Fibroblast of gingiva (primary cell): Measurements from ENCODE around the gene FOXL1.

ENCODE experiments used
- DNase-seq: peaks from one replicate; pipeline ENCODE4 v3.0.0-alpha.2; 2011; ENCODE audit warnings: low read depth

The FOXL1 gene

GRCh38 chr16:86578061-86578599, at the start of gene FOXL1:
Gene FOXL1 (plus strand): TSS chr16:86578549. CDS start chr16:86578724, 175 bp downstream.
- peak; percentile 56 for DNase-seq

GRCh38 chr16:86529160-86529559, 49.2 kb upstream of the FOXL1 start:
- peak; percentile 36 for DNase-seq

GRCh38 chr16:86530251-86531190, 47.8 kb upstream of the FOXL1 start:
- no peak for DNase-seq

- peak; percentile 58 for DNase-seq
These were observed 47.2 kb upstream of the FOXL1 start for GRCh38 chr16:86531191-86531545.

GRCh38 chr16:86531641-86532525, 46.5 kb upstream of the FOXL1 start:
- no peak for DNase-seq

GRCh38 chr16:86532526-86532815, 45.9 kb upstream of the FOXL1 start:
- DNase-seq, result no peak

- no peak for DNase-seq
These were observed 45.3 kb upstream of the FOXL1 start for GRCh38 chr16:86533076-86533475.

GRCh38 chr16:86533767-86534351, 44.5 kb upstream of the FOXL1 start:
- no peak for DNase-seq

- DNase-seq, result no peak
These were observed 43.4 kb upstream of the FOXL1 start for GRCh38 chr16:86534779-86535615.

- no peak for DNase-seq
These were observed 41.7 kb upstream of the FOXL1 start for GRCh38 chr16:86536621-86537020.

- DNase-seq, result no peak
These were observed 40.9 kb upstream of the FOXL1 start for GRCh38 chr16:86537486-86537885.

- no peak for DNase-seq
These were observed 40.1 kb upstream of the FOXL1 start for GRCh38 chr16:86538196-86538780.

- DNase-seq, result no peak
These were observed 37.5 kb upstream of the FOXL1 start for GRCh38 chr16:86540894-86541293.

GRCh38 chr16:86541560-86541959, 36.8 kb upstream of the FOXL1 start:
- DNase-seq, result no peak

- no peak for DNase-seq
These were observed 35.3 kb upstream of the FOXL1 start for GRCh38 chr16:86542756-86543750.

- DNase-seq, result no peak
These were observed 32.9 kb upstream of the FOXL1 start for GRCh38 chr16:86545481-86545880.

- DNase-seq, result no peak
These were observed 32.3 kb upstream of the FOXL1 start for GRCh38 chr16:86545954-86546637.

- DNase-seq, result no peak
These were observed 31.7 kb upstream of the FOXL1 start for GRCh38 chr16:86546638-86547013.

- DNase-seq, result no peak
These were observed 31.1 kb upstream of the FOXL1 start for GRCh38 chr16:86547286-86547685.
